ENCODE measurements around the gene TEDC1.

- TF ChIP-seq CTCF (IDR thresholded peaks at IDR 0.05) (no peak), EP300 (IDR thresholded peaks at IDR 0.05) (no peak)
These were observed 38.2 kb downstream of the TEDC1 start for GRCh38 chr14:105529319-105529568.
